VCaP (cell line): ENCODE results near the gene IFNL2.

ENCODE experiments used
- H3K27ac ChIP-seq: fragments of 450-650 bp; 2 replicates; pipeline ENCODE4 v1.5.1; 2017
- CTCF ChIP-seq: fragments of 450-650 bp; conservative IDR thresholded peaks from 2 replicates; pipeline ENCODE4 v1.5.1; 2017; ENCODE audit warnings: mild to moderate bottlenecking, moderate library complexity

IFNL2 gene

GRCh38 chr19:39275578-39275977 is 7.4 kb downstream of the IFNL2 start:
- no peak for TF ChIP-seq CTCF
- no peak overlapping the region for H3K27ac ChIP-seq

- TF ChIP-seq CTCF = no peak
These were observed 8.5 kb downstream of the IFNL2 start for GRCh38 chr19:39276740-39277139.

GRCh38 chr19:39277598-39277997 is 9.4 kb downstream of the IFNL2 start:
- TF ChIP-seq CTCF = no peak

More at GRCh38 chr19:39276740-39277139, 8.5 kb downstream of the IFNL2 start:
- no peak overlapping the region for H3K27ac ChIP-seq

GRCh38 chr19:39282021-39282420 is 13.8 kb downstream of the IFNL2 start:
- no peak overlapping the region for H3K27ac ChIP-seq
- TF ChIP-seq CTCF = no peak

More at GRCh38 chr19:39277598-39277997, 9.4 kb downstream of the IFNL2 start:
- no peak overlapping the region for H3K27ac ChIP-seq

- no peak for TF ChIP-seq CTCF
- no peak overlapping the region for H3K27ac ChIP-seq
These were observed 15.8 kb downstream of the IFNL2 start for GRCh38 chr19:39284032-39284431.

- no peak overlapping the region for H3K27ac ChIP-seq
- TF ChIP-seq CTCF = no peak
These were observed 25.2 kb downstream of the IFNL2 start for GRCh38 chr19:39293394-39293793.

GRCh38 chr19:39296055-39296645 is 28.0 kb downstream of the IFNL2 start, which contains the start of gene IFNL1:
Gene IFNL1, plus strand, starts transcription at chr19:39296407. Its CDS starts 15 bp downstream, at chr19:39296422.
- H3K27ac ChIP-seq = no peak within 1 kb of the TSS
- no peak for TF ChIP-seq CTCF
